ENCODE results near the gene RTL9.

DNA sequence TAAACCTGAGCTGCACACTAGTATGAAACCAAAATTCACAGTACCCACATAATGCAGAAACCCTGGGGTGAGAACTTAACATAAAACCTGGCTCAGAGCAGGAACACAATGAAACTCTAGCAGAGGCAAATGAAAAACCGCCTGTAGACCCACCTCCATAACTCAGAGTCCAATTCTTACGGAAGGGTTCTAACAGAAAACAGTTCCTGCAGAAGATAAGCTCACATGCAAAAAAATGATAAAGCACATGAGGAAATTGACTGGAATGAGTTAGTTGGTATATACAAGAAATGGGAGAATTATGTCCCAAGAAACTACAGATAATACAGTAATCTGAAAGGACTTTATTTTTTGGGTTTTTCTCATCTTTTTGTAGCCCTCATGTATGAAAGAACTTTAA is 14.7 kb downstream of the RTL9 start:
- TF ChIP-seq, protein P1, sequence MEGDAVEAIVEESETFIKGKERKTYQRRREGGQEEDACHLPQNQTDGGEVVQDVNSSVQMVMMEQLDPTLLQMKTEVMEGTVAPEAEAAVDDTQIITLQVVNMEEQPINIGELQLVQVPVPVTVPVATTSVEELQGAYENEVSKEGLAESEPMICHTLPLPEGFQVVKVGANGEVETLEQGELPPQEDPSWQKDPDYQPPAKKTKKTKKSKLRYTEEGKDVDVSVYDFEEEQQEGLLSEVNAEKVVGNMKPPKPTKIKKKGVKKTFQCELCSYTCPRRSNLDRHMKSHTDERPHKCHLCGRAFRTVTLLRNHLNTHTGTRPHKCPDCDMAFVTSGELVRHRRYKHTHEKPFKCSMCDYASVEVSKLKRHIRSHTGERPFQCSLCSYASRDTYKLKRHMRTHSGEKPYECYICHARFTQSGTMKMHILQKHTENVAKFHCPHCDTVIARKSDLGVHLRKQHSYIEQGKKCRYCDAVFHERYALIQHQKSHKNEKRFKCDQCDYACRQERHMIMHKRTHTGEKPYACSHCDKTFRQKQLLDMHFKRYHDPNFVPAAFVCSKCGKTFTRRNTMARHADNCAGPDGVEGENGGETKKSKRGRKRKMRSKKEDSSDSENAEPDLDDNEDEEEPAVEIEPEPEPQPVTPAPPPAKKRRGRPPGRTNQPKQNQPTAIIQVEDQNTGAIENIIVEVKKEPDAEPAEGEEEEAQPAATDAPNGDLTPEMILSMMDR (conservative IDR thresholded peaks at IDR 0.05 in 1 of 2, IDR thresholded peaks at IDR 0.05 in 1 of 2; ENCODE audit: extremely low read depth in 1 of 2, insufficient read depth in 1 of 2, low read depth in 1 of 2, low read length in 2 of 2): no peak
- no peak for TF ChIP-seq EZH2 (IDR thresholded peaks at IDR 0.05; ENCODE audit: borderline replicate concordance, low read length)

Measured in mammary epithelial cell (primary cell).